Right ventricle myocardium superior (tissue), 1 donor: ENCODE measurements around the gene ITPK1. TPM values are rescaled to one million over a fixed set of nuclear protein-coding genes. Genes with fewer than 3 reads are reported as not detected.

Source experiments
- ATAC-seq: fragments of 200-7000 bp; cut with Tn5 transposase; one replicate; pipeline ENCODE4 v1.9.1; 2020; ENCODE audit warnings: mild to moderate bottlenecking; ENCODE audit not compliant: poor library complexity
- DNase-seq: peaks from one replicate; pipeline ENCODE4 v3.0.0-alpha.2; 2020
- intact Hi-C: fragments of 100-400 bp; cut with DNase I; formaldehyde crosslinking; loops from one replicate; pipeline ENCODE4 v1.11.2; 2022
- total RNA-seq: library from RNA; stranded (reverse); fragmentation: NEBNext Ultra II Directional; extraction: Animal tissue kit (Norgen Biotek cat#: 25700); gene quantifications from one replicate; pipeline ENCODE4 v1.2.1, GENCODE V29; 2021
- donor health status: DM: no; HTN: yes; CAD: no; lungs with severe emphysema.

ITPK1 gene
- total RNA-seq, 1 donor from 2014 or later: 115 TPM

DNA sequence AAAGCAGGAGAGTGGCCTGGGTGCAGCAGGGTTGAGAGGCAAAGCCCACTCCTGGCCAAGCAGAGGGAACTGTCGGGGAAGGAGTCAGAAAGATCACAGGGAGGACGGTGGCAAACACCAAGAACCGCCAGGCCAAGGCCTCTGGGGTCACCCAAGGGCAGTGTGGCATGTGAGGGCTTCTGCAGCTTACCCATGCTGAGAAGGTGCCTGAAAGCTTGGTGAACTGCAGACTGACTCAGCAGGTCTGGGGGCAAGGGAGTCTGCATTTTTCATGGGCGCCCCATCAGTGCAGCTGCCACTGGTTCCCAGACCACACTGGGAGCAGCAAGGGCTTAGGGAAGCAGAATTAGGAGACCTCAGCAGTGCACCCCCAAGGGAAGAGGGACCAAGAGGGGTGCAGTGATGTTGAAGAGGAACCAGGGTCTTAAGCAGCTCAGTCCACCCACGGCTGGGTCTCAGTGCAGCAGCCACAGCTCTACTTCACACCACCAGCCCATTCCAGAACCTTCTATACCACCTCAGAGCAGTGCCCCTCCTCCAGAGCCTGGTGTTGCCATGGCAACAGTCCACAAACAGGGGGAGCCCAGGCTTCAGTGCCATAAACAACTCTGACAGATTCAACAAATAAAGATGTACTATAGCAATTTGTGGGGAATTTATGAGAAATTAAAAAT, 59.4 kb downstream of the ITPK1 start:
- intact Hi-C loops: no loop called here
- DNase-seq (no peak), ATAC-seq (peak; percentile 32)

DNA sequence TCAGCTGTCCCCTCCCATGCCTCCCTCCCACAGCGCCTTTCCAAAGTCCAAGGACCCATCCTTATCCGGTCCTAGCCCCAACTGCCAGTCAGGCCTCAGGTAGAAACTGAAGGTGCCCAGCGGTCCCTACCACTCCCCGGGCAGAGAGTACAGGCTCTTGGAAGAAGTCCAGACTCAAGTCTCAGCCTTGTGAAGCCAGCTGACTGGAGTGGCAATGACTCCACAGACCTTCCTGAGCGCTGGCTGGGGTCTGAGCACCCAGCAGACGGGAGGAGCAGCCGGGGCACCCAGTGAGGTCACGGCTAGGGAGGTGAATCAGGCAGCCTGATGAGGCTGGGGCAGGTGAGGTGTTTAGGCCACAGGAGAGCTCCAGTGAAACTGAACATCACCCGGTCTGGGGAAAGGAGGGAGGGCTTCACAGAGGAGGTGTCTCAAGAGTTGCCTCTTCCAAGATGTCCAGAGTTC, 60.0 kb downstream of the ITPK1 start:
- ATAC-seq (peak; percentile 16), DNase-seq (no peak)
- intact Hi-C loops: no loop called here

DNA sequence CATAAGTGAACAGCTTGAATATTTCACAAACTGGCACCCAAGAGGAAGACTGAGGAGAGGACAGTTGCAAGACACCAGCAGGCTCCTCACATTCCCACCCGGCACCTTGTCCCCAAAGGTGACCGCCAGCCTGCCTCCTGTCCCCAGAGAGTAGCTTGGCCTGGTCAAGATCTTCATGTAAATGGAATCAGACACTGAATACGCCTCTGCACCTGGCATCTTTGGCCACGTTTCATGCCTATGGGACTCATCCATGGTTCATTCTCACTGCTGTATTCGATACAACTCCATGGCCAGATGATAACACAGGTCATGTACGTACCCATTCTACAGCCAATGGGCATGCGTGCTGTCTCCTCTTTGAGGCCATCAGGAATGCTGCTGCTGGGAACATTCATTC, 60.8 kb downstream of the ITPK1 start:
- ATAC-seq (no peak), DNase-seq (no peak)
- intact Hi-C loops: no loop called here

DNA sequence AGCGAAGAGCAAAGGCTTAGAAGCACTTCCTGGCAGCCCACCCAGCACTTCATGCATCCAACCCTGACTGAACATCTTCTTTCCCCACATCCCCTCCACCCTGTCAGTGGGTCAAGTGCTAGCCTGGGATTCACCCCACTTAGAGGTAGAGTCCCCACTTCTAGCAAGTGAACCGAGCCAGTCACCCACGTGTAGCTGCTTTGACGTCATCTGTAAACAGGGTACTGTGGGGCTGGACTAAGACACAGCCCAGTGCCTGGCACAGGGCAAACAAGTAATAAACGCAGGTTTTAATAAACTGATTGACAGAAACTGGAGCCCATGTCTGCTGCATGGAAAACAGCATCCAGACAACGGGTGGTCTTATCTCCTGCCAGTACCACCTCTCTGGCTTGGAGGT, 61.7 kb downstream of the ITPK1 start:
- ATAC-seq: no peak

GRCh38 chr14:93051600-93052546, 63.9 kb downstream of the ITPK1 start:
- intact Hi-C loops: no loop called here
- ATAC-seq (no peak), DNase-seq (no peak)

More for the DNA sequence above, 61.7 kb downstream of the ITPK1 start:
- no peak for DNase-seq
- intact Hi-C loops: no loop called here

- intact Hi-C loops: no loop called here
- DNase-seq (no peak), ATAC-seq (no peak)
Measured at GRCh38 chr14:93050761-93051160, 65.0 kb downstream of the ITPK1 start.

GRCh38 chr14:93049867-93050331, 65.8 kb downstream of the ITPK1 start:
- DNase-seq: peak; percentile 45
- ATAC-seq: peak; percentile 13
- intact Hi-C loops: no loop called here

DNA sequence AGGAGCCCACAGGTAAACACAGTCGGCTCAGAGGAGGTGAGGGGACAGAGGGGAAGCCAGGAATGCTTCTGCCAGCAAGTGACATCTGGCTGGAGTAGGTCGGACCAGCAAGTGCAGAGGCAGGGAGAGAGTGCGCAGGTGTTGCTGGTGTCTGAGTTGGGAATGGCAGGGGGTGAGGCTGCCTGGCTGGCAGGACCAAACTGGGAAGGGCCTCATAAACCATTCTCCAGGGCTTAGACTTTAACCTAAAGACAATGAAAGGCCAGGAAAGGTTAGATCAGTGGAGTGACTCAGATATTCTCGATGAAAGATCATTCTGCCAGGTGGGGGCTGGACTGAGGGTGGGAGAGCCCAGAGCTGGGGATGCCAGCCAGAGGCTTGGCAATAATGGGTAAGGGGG, 66.4 kb downstream of the ITPK1 start:
- DNase-seq (peak; percentile 19), ATAC-seq (no peak)
- intact Hi-C loops: no loop called here

GRCh38 chr14:93048843-93049242, 66.9 kb downstream of the ITPK1 start:
- ATAC-seq (no peak), DNase-seq (no peak)
- intact Hi-C loops: no loop called here

DNA sequence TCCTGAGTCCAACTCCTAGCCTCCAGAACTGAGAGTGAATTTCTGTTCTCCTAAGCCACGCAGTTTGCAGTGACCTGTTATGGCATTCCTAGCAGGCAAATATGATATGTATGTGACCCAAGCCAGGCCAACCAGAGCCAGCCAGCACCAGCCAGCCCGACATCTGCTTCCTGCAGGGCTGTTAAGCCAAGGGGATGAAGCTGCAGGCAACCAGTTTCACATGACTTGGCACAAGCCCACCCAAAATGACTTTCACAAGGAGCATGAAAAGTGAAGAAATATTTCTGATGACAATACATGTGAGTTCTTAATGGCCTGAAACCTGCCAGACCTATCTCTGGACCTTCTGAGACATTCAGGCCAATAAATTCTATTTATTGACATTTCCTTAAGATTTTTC, 68.1 kb downstream of the ITPK1 start:
- intact Hi-C loops: no loop called here
- ATAC-seq (no peak), DNase-seq (peak; percentile 41)

GRCh38 chr14:93047157-93047556, 68.6 kb downstream of the ITPK1 start:
- DNase-seq: no peak
- intact Hi-C loops: no loop called here
- ATAC-seq: no peak

DNA sequence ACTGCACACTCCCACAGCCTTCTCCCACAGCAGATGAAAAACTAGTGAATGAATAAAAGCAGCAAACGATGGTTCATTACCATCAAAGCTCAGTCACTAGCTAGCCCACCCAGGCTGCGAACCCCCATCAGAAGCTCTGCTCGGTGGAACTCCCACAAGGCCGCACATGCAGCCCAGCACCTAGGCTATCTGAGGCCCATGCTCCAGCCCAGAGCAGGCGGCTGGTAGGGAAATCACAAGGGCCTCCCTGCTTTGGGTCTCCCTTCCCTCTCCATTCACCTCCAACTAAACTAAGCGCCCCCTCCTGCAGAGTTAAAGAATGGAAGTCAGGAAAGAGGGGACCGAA, 69.0 kb downstream of the ITPK1 start:
- intact Hi-C loops: no loop called here
- ATAC-seq (no peak), DNase-seq (no peak)

- no peak for DNase-seq
- peak; percentile 3 for ATAC-seq
Measured at GRCh38 chr14:93045965-93046704, 69.6 kb downstream of the ITPK1 start.

GRCh38 chr14:93045211-93045674, 70.5 kb downstream of the ITPK1 start:
- DNase-seq (no peak), ATAC-seq (no peak)
- intact Hi-C loops: no loop called here

More at GRCh38 chr14:93045965-93046704, 69.6 kb downstream of the ITPK1 start:
- intact Hi-C loops: no loop called here

GRCh38 chr14:93044556-93044955, 71.2 kb downstream of the ITPK1 start:
- ATAC-seq (no peak), DNase-seq (no peak)
- intact Hi-C loops: loop anchor here (5.0 kb wide), 1 partner anchor 72 kb away; no protein-coding TSS in a partner anchor

DNA sequence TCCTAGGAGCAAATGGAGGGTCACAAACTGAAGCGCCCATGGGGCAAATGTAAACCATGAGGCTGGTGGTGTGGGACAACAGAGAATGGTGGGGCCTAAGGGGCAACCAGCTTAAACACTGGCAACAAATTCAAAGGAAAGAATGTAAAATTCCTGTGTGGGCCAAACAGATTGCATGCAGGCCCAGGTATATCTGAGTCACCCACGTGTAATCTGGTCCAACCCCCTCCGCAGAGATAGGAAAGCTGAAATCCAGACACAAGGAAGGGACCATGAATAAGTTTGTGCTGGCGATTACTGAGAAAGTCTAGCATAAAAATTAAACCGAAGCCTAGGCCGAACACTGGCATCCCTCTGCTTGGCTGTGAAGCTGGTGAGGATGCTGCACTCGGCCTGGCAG, 71.6 kb downstream of the ITPK1 start:
- DNase-seq (no peak), ATAC-seq (no peak)
- intact Hi-C loops: loop anchor here (5.0 kb wide), 1 partner anchor 72 kb away; no protein-coding TSS in a partner anchor

- DNase-seq (peak; percentile 83), ATAC-seq (peak; percentile 71)
- intact Hi-C loops: loop anchor here (5.0 kb wide), 1 partner anchor 71 kb away; no protein-coding TSS in a partner anchor
Measured at GRCh38 chr14:93042968-93043940, 72.5 kb downstream of the ITPK1 start.

GRCh38 chr14:93041830-93042229, 73.9 kb downstream of the ITPK1 start:
- ATAC-seq: no peak
- intact Hi-C loops: loop anchor here (5.0 kb wide), 1 partner anchor 70 kb away; no protein-coding TSS in a partner anchor
- DNase-seq: no peak
